Stimulated activated CD4-positive, alpha-beta T cell treated with anti-CD3 and anti-CD28 coated beads, Interleukin-12 subunit alpha, Interleukin-12 subunit beta, amount 100 ng/mL, for 4 hours (primary cell): ENCODE data around the gene SLC22A15.
"Not testable (repeated sequence)": the region's sequence is repeated elsewhere in the genome, so short reads cannot be mapped to it uniquely, and the experiment has no call there.

Experiments
- DNase-seq: peaks from one replicate; pipeline ENCODE4 v3.0.0-alpha.2; 2020

SLC22A15 gene

DNA sequence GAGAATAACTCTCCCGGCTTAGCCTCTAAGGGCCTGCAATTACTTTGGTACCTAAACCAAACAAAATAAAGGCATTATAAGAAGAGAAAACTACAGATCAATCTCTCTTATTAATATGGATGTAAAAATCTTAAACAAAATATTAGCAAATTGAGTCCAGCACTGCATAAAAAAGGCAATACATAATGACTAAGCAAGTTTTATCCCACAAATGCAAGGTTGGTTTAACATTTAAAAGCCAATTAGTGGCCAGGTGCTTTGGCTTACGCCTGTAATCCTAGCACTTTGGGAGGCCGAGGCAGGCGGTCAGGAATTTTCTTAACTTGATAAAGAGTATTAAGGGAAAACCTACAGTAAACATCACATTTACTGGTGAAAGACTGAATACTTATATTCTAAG, 67.8 kb downstream of the SLC22A15 start:
- DNase-seq, result no peak

DNA sequence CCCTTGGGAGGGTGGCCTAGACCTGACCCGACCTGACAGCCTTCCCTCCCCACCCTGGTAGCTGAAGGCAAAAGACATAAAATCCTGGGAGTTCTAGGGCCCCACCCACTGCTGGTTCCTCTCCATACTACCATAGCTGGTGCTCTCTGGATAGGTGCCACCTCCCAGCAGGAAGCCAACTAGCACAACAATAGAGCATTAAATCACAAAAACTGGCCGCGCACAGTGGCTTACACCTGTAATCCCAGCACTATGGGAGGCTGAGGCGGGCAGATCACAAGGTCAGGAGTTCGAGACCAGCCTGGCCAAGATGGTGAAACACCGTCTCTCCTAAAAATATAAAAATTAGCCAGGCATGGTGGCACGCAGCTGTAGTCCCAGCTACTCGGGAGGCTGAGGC, 70.6 kb downstream of the SLC22A15 start:
- DNase-seq, result not testable (repeated sequence)

DNA sequence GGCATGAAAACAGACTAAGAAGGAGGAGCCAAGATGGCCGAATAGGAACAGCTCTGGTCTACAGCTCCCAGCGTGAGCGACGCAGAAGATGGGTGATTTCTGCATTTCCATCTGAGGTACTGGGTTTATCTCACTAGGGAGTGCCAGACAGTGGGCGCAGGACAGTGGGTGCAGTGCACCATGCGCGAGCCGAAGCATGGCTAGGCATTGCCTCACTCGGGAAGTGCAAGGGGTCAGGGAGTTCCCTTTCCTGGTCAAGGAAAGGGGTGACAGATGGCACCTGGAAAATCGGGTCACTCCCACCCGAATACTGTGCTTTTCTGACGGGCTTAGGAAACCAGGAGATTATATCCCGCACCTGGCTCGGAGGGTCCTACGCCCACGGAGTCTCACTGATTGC, 75.6 kb downstream of the SLC22A15 start:
- not testable (repeated sequence) for DNase-seq

DNA sequence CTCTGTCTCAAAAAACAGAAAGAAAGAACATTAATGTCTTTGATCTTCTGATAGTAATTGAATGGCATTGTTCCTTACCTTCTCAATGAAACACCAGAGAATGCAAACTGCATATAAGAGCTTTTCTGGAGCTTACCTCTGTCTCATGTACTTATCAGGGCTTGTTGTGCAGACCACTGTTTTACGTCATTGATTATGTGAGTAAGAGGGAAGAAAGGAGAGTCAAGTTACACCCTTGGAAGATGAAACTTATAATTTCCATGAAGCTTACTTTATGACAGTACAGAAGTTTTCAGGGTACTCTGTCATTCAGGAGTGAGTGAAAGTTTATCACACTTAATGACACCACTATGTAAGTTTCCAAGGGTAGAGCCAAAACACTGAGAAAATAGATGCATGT, 85.9 kb downstream of the SLC22A15 start:
- DNase-seq, result no peak

DNA sequence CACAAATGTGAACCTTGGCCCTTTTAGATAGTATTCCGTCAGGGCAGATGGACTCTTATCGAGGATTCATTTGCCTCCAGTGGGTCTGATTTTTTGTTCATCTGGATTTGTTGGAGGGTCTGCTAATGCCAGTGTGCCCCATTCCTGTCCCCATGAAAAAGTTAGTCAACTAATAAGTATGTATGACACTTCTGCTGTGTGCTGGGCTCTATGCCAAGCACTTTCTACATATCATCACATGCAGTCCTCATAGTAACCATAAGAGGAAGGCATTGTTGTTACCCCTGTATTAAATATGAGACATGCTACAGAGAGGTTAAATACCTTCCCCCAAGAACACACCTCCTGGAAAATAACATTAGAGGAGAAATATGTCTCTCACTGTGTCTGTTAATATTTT, 88.3 kb downstream of the SLC22A15 start:
- DNase-seq, result no peak

DNA sequence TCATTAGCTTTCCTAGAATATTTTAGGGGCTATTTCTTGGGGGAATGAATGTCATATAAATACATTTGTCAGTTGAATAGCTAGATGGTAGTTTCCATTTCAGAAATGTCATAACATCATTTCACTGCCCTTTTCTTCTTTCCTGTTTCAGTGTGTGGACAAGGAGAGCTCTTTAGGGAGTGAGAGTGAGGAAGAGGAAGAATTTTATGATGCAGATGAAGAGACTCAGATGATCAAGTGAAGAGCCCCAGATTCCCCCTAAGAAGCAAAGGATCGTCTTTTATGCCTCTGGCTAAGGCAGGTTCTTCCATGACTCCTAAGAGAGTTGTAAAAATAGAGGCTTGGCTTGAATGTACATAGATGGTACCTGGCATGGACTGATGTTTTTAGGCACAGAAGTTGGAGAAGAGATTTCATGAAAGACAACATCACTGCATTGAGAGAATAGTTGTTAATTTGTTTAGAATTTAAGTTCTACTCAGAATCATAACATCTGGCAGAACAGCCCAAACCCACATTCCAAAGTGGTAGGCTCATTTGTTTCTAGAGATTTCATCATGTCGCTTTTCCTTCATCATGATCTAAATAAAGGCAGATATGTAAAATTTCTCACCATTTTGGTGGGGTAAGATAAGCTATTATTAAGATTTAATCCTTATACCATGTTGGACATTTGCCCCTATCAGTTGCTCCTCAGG, 90.7 kb downstream of the SLC22A15 start:
- DNase-seq, result no peak

DNA sequence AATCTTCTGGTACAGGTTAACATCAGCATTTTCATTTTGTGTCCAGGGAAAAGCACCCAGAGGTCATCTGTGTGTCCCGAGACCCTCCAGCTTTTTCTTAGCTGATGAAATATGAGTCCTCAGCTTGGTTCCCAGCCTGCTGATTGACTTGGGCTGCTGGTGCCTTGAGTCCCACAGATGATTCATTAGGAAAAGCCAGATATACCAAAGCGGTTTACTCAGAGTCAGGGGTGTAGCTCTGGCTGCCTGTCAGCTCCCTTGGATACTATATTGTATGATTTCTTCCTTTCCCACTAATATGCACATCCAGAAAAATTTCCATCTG, 91.2 kb downstream of the SLC22A15 start:
- no peak for DNase-seq

DNA sequence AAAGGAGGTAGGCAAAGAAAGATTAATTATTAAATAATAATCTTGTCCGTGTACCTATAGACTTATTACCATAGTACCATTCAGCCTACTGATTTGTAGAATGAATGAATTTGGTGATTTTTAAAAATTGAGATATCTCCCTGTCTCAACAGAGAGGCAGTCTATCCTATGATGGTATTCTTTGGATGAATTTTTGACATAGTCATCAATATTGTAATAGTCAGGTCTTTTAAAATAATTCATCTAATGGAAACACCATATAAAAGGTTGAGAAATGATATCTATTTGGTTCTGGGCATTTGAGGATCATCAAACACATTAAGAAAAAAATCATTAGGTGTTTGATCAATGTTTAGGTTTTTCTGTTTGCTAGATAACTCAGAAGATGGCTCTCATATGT, 99.3 kb downstream of the SLC22A15 start:
- no peak for DNase-seq

DNA sequence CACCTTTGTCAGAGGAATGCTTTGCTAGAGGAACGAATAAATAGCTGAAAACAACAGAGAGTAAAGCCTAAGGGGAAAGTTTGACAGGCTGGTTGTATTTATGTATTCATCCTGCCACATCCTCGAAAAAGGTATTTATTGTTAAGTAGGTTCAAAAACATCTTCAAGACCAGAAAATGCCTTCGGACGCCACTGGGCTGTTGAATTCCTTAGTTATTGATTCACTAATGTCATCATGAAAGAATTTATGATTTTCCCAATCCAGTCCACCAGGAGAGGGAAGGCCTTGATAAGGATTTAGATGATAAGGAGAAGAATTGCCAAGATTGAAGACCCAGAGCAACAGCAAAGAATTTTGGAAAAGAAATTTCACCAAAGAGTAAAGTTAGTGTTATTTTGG, 99.7 kb downstream of the SLC22A15 start:
- DNase-seq, result no peak

DNA sequence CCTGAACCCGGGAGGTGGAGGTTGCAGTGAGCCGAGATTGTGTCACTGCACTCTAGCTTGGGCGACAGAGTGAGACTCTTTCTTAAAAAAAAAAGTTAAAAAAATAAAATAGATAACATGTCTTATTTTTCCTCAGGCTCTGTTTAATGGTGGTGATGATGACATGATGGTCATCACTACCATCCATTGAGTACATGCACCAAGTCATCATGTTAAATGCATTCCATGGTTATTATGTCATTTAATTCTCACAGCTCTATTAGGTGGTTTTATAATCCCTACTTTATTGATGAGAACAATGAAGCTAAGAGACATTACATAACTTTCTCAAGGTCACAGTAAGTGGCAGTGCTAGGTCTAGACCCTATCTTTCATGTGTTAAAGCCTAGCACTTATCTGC, 100.5 kb downstream of the SLC22A15 start:
- DNase-seq, result no peak

DNA sequence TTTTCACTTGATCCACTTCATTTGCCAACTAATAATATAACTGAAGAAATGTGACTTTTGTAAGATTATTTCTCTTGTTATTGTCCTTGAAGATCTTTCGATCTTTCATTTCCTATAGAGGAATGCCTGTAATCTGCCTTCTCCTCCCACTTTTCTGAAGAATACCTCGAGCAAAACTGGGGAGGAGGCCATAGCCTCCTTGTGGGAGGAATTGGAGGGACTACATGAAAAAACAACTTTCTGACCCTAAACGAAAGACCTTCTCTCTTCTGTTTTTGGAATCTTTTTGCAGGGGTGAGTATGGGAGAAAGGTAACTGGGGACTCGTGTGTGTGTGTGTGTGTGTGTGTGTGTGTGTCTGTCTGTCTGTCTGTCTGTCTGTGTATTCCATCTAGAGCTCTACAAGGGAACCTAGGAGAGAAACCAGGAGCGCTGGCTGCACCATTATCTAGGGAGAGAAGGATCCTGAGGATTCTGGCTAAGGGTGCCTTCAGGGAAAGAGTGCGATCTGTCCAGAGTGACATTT, 102.4 kb downstream of the SLC22A15 start:
- no peak for DNase-seq

DNA sequence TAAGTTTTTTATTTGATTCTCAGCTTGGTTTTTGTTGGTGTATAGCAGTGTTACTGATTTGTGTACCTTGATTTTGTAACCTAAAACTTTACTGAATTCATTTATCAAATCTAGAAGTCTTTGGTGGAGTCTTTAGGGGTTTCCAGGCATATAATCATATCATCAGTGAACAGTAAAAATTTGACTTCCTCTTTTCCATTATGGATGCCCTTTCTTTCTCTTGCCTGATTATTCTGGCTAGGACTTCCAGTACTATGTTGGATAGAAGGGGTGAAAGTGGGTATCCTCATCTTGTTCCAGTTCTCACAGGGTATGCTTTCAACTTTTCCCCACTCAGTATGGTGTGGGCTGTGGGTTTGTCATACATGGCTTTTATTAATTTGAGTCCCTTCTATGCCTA, 111.3 kb downstream of the SLC22A15 start:
- no peak for DNase-seq

DNA sequence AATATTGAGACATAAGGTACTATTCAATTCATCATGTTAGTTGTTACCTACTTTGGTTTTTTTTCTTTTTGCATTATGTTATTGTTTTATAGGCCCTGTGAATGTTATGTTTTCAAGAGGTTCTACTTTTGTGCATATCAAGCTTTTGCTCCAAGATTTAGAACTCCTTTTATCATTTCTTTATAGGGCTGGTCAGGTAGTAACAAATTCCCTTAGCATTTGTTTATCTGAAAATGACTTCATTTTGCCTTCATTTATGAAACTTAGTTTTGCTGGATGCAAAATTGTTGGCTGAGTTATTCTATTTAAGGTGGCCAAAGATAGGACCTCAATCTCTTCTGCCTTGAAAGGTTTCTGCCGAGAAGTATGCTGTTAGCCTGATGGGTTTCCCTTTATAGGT, 113.6 kb downstream of the SLC22A15 start:
- no peak for DNase-seq

DNA sequence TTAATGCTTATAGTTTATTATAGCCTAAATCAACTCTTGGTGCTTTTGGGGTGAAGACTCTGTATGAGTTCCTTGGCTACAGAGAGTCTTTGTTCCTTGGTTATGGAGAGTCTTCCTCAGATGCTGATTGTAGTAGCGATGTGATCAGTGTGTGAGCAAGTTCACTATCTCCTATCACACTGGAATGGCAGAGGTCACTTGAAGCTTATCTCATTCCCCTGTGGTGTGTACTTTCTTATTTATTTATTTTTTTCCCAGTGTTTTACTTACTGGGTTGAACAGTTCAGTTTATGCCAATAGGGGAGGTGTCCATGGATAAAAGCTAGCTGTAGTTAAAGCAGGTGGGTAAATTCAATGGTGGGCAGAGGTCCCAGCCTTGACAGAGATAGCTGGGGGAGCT, 114.8 kb downstream of the SLC22A15 start:
- DNase-seq, result no peak

DNA sequence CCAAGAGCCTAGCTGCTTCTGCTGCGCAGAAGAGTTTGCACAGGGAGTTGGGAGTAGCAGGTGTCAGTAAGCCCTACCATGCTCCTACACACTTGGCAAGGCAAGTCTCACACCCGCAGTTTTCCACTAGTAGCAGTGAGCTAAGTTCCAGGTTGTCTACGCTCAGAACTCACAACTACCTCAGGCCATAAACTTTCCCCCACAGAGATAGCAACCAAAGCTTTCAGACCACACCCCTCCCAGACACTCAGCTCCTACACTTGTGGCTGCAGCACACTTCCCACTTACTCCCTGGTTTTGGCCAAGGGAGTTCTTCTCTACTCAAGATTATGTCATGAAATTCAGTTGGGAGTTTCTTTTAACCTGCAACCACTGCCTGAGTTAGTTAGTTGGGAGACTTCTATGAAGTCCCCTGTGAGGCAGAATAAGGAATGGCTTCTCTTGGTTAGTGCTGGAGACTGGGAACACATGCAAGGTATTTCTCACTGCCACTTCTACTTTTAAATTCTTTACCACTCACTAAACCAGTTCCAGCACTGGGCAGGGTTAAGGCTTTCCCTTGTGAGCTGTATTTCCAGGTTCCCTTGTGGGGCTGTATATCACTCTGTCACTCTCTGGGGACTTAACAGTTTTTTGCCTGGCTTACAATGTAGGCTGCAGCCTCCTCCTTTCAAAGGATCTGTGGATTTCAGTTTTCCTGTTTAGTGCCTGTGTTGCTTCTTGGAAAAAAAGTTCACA, 116.6 kb downstream of the SLC22A15 start:
- DNase-seq, result no peak

DNA sequence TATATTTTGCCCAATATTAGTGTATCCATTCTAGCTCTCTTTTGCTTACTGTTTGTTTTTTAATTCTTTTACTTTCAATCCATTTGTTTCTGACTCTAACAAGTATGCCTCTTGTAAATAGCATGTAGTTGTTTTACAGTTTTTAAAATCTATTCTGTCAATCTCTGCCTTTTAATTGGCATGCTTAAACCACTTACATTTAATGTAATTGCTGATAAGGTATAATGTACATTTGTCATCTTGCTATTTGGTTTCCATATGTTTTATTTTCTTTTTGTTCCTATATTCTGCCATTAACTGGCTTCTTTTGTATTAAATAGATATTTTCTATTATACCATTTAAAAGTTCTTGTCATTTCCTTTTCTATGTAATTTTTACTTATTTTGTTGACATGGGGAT, 118.7 kb downstream of the SLC22A15 start:
- no peak for DNase-seq

DNA sequence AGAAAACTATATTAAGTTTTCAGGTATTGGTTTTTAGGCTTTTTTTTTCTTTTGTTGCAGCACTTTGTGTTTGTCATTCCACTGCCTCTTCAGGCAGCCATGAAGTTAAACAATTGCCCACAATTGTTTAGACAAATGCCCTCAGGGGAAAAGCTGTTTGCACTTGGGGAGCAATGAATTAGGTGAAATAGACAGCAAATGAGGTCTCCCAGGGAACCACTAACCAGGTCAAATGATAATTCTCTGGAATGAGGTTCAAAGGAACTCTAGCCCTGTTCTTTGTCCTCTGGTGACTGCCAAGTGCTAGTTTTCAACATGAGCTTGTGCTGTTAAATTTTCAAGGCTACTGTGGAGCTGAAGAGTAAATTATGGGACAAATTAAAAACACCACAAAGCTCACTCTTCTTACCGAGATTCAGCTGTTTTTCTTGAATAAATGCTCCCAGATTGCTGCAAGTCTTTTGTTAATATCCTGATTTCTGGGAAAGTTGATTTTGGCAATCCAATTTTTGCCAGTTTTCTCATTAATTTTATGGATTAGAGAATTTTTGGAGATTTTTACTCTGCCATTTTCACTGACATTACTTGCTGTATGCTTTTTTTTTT, 119.8 kb downstream of the SLC22A15 start:
- no peak for DNase-seq

DNA sequence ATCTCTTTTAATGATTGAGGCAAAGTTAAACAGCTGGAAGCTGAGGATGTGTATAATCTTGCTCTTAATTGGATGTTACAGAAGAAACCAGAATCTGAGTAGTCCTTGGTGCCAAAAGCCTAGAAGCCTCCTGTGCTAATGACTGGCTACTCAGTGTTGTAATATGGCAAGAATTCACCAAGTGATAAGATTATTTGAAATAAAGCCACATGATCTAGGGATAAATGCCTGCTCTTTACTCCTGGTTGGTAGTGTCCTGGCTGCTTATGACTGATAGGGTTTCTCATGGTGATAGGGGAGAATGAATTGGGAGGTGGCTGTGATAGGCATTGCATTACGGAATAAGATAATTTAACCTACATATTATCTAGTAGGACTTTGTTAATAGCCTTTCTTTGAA, 121.3 kb downstream of the SLC22A15 start:
- no peak for DNase-seq

DNA sequence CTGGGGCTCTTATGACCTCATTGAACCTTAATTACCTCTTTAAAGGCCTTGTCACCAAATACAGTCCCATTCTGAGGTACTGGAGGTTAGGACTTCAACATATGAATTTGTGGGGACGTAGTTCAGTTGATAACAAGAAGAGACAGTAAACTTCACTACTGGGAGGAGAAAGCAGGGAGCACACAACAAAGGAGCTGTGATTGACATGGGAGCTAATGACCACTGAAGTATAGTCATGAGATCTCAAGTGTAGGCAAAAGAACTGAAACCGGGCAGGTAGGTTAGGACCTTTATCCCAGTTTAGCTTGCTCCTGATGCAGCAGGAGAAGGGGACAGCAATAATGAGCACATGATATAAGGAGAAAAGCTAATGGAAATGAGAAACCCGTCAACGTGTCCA, 123.1 kb downstream of the SLC22A15 start:
- DNase-seq, result no peak

DNA sequence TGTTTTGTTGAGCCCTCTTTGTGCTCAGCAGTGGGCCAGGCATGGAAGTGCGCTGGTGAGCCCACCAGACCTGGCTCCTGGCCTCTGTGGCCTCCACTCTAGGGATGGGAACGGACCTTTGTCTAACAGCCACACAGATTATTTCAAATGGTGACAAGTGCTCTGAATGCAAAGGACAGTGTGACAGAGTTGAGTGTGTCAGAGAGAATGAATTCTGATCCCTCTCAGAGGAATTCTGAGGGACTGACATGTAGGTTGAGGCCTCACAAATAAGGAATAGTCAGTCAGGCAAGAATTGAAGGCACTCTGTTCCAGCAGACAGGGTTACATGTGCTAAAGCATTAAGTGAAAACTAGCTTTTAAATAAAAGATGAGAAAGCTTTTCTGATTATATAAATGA, 123.6 kb downstream of the SLC22A15 start:
- DNase-seq, result no peak

DNA sequence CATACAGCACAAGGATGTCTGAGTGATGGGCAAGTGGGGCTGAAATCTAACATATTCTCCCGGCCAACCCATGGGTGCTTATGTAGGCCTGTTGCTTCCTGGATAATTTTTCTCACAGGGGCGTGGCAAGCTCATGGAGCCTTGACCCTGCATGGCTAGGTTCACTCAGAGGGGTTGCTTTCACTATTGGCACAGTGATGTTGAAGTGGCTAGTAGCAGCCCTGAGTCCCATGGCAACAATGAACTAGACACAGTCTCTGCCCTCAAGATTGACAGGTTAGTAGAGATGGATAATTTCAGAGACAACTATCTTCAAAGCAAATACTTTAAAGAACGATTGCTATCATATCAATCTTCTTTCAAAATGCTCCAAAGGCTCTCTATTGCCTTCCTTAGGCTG, 128.4 kb downstream of the SLC22A15 start:
- DNase-seq, result no peak

DNA sequence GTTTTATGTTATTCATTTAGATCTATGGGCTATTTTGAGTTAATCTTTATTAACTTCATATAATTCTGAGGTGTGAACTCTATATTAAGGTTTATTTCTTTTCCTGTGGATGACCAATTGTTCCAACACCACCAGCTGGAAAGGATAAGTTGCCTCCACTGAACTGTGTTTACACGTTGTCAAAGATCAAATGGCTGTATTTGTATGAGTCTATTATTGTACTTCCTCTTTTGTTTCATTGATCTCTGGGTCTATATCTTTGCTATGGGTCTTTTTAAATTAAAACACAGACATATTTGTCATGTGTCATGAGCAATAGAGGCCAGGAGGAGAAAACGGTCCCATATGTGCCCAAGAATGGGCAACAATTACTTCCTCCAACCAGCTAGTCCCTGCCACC, 129.7 kb downstream of the SLC22A15 start:
- DNase-seq, result no peak

DNA sequence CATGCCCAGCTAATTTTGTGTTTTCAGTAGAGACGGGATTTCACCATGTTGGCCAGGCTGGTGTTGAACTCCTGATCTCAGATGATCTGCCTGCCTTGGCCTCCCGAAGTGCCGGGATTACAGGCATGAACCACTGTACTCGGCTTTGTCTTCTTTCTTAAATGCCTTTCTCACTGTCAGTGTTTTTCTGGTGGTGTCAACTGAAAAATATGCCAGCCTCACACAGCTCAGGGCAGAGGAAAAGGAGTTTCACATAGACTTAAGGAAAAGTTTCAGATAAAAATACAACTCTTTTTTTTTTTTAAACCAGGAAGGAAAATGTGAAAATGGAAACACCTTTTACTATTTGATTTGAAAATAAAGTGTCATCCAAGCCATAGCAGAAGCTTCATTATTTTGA, 130.3 kb downstream of the SLC22A15 start:
- DNase-seq, result no peak

DNA sequence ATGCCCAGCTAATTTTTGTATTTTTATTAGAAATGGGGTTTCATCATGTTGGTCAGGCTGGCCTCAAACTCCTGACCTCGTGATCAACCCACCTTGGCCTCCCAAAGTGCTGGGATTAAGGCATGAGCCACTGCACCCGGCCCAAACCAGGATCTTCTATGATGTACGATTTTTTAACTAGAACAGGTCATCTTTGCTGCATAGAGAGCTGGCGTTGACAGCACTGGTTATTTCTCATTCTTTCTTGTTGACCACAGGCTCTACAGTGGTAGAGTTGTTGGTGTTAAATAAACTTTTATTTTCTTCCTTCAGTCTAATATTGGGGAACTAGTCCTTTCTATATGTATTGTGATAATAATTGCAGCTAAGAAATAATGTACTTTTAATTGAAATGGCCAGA, 131.1 kb downstream of the SLC22A15 start:
- DNase-seq, result no peak
